Right cardiac atrium (tissue), 5 donors: ENCODE measurements around the gene TSPAN12. TPM values are rescaled to one million over a fixed set of nuclear protein-coding genes. Genes with fewer than 3 reads are reported as not detected.

Experiments
- ATAC-seq, 2 donors: fragments of 200-7000 bp; cut with Tn5 transposase; one replicate each; pipeline versions ENCODE4 v1.8.0 to v1.9.1; 2020; ENCODE audit warnings: moderate library complexity in 2 of 2, mild to moderate bottlenecking in 1 of 2
- DNase-seq, 3 donors: peaks; one replicate each; pipeline ENCODE4 v3.0.0-alpha.2; 2020
- H3K27ac ChIP-seq: one replicate; pipeline ENCODE4 v1.5.1; 2013; ENCODE audit warnings: mild to moderate bottlenecking, low read length, control low read depth, moderate library complexity
- H3K27me3 ChIP-seq: one replicate; pipeline ENCODE4 v1.6.1; 2013; ENCODE audit not compliant: control insufficient read depth, insufficient read depth
- H3K4me1 ChIP-seq: one replicate; pipeline ENCODE4 v1.6.1; 2013; ENCODE audit warnings: low read length; ENCODE audit not compliant: control insufficient read depth, insufficient read depth
- H3K4me3 ChIP-seq: one replicate; pipeline ENCODE4 v1.5.1; 2013; ENCODE audit warnings: low read length, control low read depth
- H3K9me3 ChIP-seq: one replicate; pipeline ENCODE4 v1.6.1; 2013; ENCODE audit warnings: low read length; ENCODE audit not compliant: control insufficient read depth
- WGBS: extraction: QIAGEN DNeasy Blood & Tissue Kit; methylation state at CpG from one replicate; pipeline ENCODE4 v1.1.7; 2013; 5-methylcytosine and 5-hydroxymethylcytosine counted together
- intact Hi-C, 4 donors: fragments of 100-400 bp; cut with DNase I; formaldehyde crosslinking; loops; one replicate each; pipeline versions ENCODE4 v1.11.0 to v1.14.0; 2022 to 2023
- polyA plus RNA-seq: library from polyadenylated mRNA; stranded (reverse); fragments of 200-250 nt; gene quantifications from one replicate; pipeline ENCODE4 v1.2.3, GENCODE V29; 2013
- total RNA-seq, 4 donors: library from RNA; stranded (reverse); fragmentation: NEBNext Ultra II Directional; extraction: Animal tissue kit (Norgen Biotek cat#: 25700); gene quantifications; one replicate each; pipeline ENCODE4 v1.2.1, GENCODE V29; 2021
- donor health status: healthy with polysubstance abuse.
- donor health status: DM: no; HTN: yes; CAD: no.
- donor health status: DM: no; HTN: no; CAD: no.
- donor health status: DM: no; HTN: yes; CAD: no; lungs with severe emphysema.
- donor health status: DM: yes; HTN: yes; CAD: no.

Gene TSPAN12
- total and polyA plus RNA-seq, 5 donors: 37.6 to 63.7 (median 59.3) TPM

- no peak overlapping the region for H3K4me3 ChIP-seq
- ATAC-seq: peak; percentile 51 to 68
- no peaks in the 10 kb centered on the region for H3K9me3 ChIP-seq
- intact Hi-C loops: loop anchor here (2.0 to 10.0 kb wide), 5 partner anchors 49 to 299 kb away; partner anchors contain the start of gene TSPAN12 (in 4 of the 4)
- peak in 1 of 3 donors; percentile 27 for DNase-seq
- H3K27me3 ChIP-seq: no peaks in the 10 kb centered on the region
- WGBS: 35% methylated on average over 3 of the region's 3 CpGs
- H3K4me1 ChIP-seq: peaks cover 2% of the 10 kb centered on the region
- no peak overlapping the region for H3K27ac ChIP-seq
Measured at GRCh38 chr7:120805636-120806388, 52.1 kb downstream of the TSPAN12 start.

- Histone ChIP-seq H3K9me3 (no peaks in the 10 kb centered on the region), H3K27me3 (no peaks in the 10 kb centered on the region), H3K4me3 (no peak overlapping the region), H3K4me1 (peaks cover 3% of the 10 kb centered on the region), H3K27ac (no peak overlapping the region)
- DNase-seq (no peak), ATAC-seq (no peak)
- 67% methylated on average over 3 of the region's 3 CpGs for WGBS
- intact Hi-C loops: loop anchor here in 3 of 4 donors (5.0 to 10.0 kb wide), 4 partner anchors 52 to 302 kb away; partner anchors contain the start of gene TSPAN12 (in 1 of the 3)
Measured at GRCh38 chr7:120802751-120803150, 55.2 kb downstream of the TSPAN12 start.

GRCh38 chr7:120799813-120800475 is 58.0 kb downstream of the TSPAN12 start:
- no peaks in the 10 kb centered on the region for H3K27me3 ChIP-seq
- H3K4me3 ChIP-seq: no peak overlapping the region
- ATAC-seq (no peak), DNase-seq (no peak)
- peaks cover 3% of the 10 kb centered on the region for H3K4me1 ChIP-seq
- intact Hi-C loops: loop anchor here (5.0 to 10.0 kb wide), 6 partner anchors 55 to 315 kb away; partner anchors contain the start of gene TSPAN12 (in 1 of the 4)
- whole genome bisulfite sequencing: 95% methylated on average over 3 of the region's 3 CpGs
- H3K9me3 ChIP-seq: no peaks in the 10 kb centered on the region
- H3K27ac ChIP-seq: no peak overlapping the region

GRCh38 chr7:120799147-120799546 is 58.8 kb downstream of the TSPAN12 start:
- Histone ChIP-seq H3K27me3 (no peaks in the 10 kb centered on the region), H3K27ac (no peak overlapping the region), H3K9me3 (no peaks in the 10 kb centered on the region), H3K4me1 (peaks cover 5% of the 10 kb centered on the region), H3K4me3 (no peak overlapping the region)
- intact Hi-C loops: loop anchor here in 3 of 4 donors (10.0 kb wide), 2 partner anchors 146 to 316 kb away; no protein-coding TSS in a partner anchor
- DNase-seq: no peak
- ATAC-seq: no peak
- WGBS: 99% methylated on average over 1 of the region's 1 CpG

- Histone ChIP-seq H3K4me1 (peaks cover 5% of the 10 kb centered on the region), H3K9me3 (no peaks in the 10 kb centered on the region), H3K27ac (no peak overlapping the region), H3K4me3 (no peak overlapping the region), H3K27me3 (no peaks in the 10 kb centered on the region)
- 91% methylated on average over 7 of the region's 7 CpGs for WGBS
- intact Hi-C loops: loop anchor here in 3 of 4 donors (10.0 kb wide), 2 partner anchors 148 to 318 kb away; no protein-coding TSS in a partner anchor
- ATAC-seq (peak in 1 of 2 donors; percentile 15), DNase-seq (no peak)
Measured at GRCh38 chr7:120797026-120797645, 60.8 kb downstream of the TSPAN12 start.

- Histone ChIP-seq H3K4me3 (no peak overlapping the region), H3K4me1 (peaks cover 4% of the 10 kb centered on the region), H3K27me3 (no peaks in the 10 kb centered on the region), H3K27ac (no peak overlapping the region), H3K9me3 (no peaks in the 10 kb centered on the region)
- WGBS: 48% methylated on average over 4 of the region's 4 CpGs
- DNase-seq (no peak), ATAC-seq (peak in 1 of 2 donors; percentile 52)
- intact Hi-C loops: loop anchor here in 3 of 4 donors (10.0 kb wide), 2 partner anchors 151 to 321 kb away; no protein-coding TSS in a partner anchor
Measured at GRCh38 chr7:120794106-120794729, 63.7 kb downstream of the TSPAN12 start.

GRCh38 chr7:120793213-120793936 is 64.6 kb downstream of the TSPAN12 start:
- Histone ChIP-seq H3K9me3 (no peaks in the 10 kb centered on the region), H3K4me3 (no peak overlapping the region), H3K27me3 (no peaks in the 10 kb centered on the region), H3K27ac (no peak overlapping the region), H3K4me1 (peaks cover 2% of the 10 kb centered on the region)
- DNase-seq (no peak), ATAC-seq (no peak)
- intact Hi-C loops: loop anchor here in 3 of 4 donors (10.0 kb wide), 2 partner anchors 151 to 321 kb away; no protein-coding TSS in a partner anchor
- WGBS: 91% methylated on average over 3 of the region's 3 CpGs

- no peaks in the 10 kb centered on the region for H3K9me3 ChIP-seq
- intact Hi-C loops: loop anchor here in 3 of 4 donors (10.0 kb wide), 2 partner anchors 152 to 322 kb away; no protein-coding TSS in a partner anchor
- H3K27ac ChIP-seq: no peak overlapping the region
- no peak overlapping the region for H3K4me3 ChIP-seq
- peaks cover 2% of the 10 kb centered on the region for H3K4me1 ChIP-seq
- no peaks in the 10 kb centered on the region for H3K27me3 ChIP-seq
- WGBS: 98% methylated on average over 2 of the region's 2 CpGs
- DNase-seq: no peak
- ATAC-seq: no peak
Measured at GRCh38 chr7:120792861-120793130, 65.1 kb downstream of the TSPAN12 start.

GRCh38 chr7:120792091-120792860 is 65.7 kb downstream of the TSPAN12 start:
- WGBS: 52% methylated on average over 13 of the region's 13 CpGs
- Histone ChIP-seq H3K27me3 (no peaks in the 10 kb centered on the region), H3K9me3 (no peaks in the 10 kb centered on the region), H3K27ac (no peak overlapping the region), H3K4me3 (no peak overlapping the region), H3K4me1 (peaks cover 2% of the 10 kb centered on the region)
- intact Hi-C loops: loop anchor here in 3 of 4 donors (10.0 kb wide), 2 partner anchors 153 to 323 kb away; no protein-coding TSS in a partner anchor
- peak; percentile 82 to 91 for ATAC-seq
- peak; percentile 77 to 90 (median 89) for DNase-seq
